DMS79 (cell line): ENCODE data around the gene LARP4B.
A peak's percentile ranks its signal among the peaks of the same experiment; 100 is the strongest.
"Not testable (repeated sequence)": the region's sequence is repeated elsewhere in the genome, so short reads cannot be mapped to it uniquely, and the experiment has no call there.

Source experiments
- DNase-seq: peaks from one replicate; lab custom pipeline; 2025; lab: John Stamatoyannopoulos, UW

LARP4B gene

DNA sequence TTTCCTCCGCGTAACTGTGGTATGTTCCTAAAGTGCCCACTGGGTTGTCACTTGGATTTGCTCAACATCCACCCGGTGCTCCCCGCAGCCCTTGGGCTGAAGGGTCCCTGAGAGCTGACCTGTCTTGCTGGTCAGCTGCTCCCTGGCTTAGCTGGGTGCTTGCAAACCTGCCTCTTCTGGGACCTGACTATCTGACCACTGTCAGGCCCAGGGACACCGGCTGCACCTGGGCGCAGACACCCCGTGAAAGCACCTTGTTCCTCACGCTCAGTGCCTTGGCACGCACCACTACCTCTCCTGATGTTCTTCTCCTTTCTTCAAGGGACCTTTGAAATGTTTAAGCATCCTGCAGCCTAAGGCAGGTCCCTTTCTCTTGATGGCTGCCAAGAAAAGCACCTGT lies 26.6 kb upstream of the LARP4B start:
- no peak for DNase-seq

DNA sequence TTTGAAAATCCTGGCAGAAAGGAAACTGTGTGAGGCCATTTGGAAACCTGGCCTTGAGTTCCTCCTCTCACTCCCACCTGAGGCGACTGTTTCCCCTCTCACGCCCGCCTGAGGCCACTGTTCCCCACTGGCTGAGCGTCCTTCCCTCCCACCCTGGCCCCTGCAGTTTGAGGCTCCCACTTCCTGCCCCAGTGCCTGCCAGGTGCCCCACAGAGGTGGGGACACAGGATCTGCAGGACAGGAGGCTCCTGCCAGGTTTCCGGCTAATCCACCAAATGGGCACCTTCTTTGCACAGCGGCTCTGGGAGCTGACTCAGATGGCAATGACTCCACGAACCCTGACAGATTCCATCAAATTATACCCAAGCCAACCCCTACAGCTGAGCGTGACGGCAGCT lies 24.3 kb upstream of the LARP4B start:
- no peak for DNase-seq

DNA sequence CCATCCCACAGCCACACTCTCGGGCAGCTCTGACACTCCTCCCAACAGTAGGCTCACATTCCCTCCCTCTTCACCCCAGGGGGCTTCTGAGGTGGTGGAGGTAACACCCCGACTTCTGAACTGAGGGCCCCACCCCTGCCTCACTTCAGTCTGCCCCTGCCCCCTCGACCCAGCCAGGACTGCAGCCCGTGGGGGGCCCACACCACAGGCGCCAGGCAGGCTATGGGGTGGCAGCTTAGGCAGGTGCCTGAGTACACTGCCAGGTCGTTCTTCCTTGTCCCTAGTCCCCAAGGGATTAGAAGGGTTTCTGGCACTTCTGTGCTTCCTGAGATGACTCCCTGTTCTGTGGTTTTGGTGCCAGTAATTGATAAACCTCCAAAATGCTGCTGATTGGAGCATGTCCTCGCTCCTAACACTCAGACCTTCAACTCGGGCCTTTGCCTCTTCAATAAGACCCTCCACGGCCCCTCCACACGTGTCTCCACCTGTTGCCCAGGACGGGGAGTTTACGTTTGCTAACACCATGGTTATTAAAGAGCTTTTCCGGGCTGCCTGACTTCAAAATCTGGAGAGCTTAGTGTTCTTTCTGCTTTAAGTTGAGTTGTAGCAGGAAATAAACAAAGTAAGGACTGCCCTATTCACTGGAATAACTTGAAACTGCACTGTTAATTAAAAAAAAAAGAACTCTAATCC lies 23.8 kb upstream of the LARP4B start:
- peak; percentile 73 for DNase-seq

DNA sequence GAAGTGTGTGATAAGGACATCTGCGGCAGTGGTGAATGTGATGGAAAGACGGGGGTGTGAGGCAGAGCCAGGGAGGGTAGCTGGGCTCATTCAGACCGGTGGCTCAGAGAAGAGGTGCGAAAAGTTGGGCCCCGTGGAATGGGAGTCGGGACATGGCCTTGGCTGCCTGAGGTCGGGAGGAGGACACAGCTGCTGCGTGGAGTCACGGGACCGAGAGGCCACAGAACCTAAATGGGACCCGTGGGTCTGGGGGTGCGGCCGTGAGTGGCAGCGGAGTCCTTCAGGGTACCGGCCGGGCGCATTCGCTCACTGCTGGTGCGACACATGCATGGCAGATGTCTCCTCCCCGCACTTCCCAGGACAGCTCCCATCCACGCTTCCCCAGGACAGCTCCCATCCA lies 22.9 kb upstream of the LARP4B start:
- no peak for DNase-seq

DNA sequence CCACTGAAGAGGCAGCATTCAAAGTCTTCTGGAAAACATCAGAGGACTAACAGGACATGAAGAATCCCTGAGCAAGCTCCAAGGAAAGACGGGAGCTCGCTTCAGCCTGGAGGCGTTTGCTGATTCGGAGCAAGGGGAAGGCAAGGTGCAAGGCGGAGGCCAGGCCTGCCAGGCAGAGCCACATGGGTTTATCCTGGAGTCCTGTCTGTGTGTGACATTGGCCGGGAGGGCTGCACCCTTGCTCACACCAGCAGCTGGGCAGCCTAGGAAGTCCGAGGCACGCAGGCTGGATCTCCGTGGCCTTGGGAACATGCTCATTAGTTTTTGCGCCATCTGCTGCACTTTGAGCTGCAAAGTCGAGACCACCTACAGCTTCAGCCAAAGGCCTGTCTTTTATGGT lies 22.3 kb upstream of the LARP4B start:
- DNase-seq: no peak

DNA sequence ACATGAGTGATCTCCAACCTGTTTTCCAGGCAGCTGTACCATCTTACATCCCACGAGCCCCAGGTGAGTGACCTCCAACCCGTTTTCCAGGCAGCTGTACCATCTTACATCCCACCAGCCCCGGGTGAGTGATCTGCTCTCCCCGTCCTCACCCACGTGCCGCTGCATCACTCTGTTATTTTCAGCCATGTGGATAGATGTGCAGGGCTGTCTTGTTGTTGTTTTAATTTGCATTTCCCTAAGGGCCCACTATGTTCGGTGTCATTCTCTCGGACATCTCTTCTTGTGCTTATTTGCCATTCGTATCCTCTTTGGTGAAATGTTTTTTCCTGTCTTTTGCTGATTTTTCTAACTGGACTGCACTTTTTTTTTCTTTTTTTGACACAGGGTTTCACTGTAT lies 17.9 kb upstream of the LARP4B start:
- DNase-seq: no peak

GRCh38 chr10:948347-948746 lies 16.8 kb upstream of the LARP4B start:
- no peak for DNase-seq

- no peak for DNase-seq
Measured at GRCh38 chr10:947881-948280, 16.4 kb upstream of the LARP4B start.

- DNase-seq: no peak
Measured at GRCh38 chr10:947051-947450, 15.5 kb upstream of the LARP4B start.

DNA sequence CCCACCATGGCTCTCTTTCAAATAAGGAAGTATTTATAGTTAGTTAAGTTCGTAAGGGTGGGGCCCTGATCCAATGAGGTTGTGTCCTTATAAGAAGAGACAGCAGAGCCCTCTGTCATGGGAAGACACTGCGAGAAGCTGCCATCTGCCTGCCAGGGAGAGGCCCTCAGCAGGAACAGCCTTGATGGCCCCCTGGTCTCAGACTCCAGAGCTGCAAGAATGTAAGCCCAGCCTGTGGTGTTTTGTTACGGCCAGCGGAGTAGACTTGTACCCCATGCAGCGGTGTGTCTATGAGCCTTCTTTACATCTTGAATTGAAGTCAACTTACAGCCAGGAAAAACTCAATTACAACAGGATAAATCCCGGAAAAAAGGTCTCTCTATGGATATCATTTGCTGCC lies 14.3 kb upstream of the LARP4B start:
- DNase-seq: no peak

DNA sequence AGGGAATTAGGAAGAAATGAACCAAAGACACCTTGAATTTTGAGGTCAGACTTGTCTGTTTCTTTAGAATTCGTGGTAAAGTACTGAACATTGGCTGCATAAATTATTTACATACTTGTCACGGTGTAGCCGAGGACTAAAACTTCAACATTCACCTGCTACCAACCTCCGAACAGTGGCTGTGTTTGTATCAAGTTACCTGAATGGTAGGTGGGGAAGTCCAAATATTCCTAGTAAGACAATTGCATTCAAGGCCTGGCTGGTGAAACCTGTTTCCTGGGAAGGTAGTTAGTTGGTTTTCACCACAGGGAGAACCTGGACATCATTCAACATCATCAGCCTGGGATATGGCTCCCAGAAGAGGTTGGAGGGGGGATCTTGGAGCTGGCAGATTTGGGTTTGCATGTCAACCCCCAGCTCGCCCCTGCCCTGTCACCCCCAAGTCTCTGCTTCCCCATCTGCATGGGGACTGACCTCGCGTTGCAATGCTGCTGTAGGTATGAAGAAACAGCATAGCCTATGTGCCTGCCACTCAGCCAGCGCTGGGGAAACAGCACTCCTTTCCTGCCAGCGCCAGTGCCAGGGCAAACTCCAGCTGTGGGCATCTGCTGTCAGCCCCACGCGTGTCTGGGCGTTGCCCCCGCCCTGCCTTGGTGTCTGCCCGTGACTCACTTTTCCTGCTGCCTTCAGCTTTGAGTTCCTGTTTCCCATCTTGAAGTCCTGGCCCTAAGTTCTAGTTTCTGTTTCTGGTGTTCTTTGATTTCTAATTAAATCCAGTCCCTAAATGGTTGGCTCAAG lies 12.7 kb upstream of the LARP4B start:
- no peak for DNase-seq

- no peak for DNase-seq
Measured at GRCh38 chr10:943334-944033, 12.0 kb upstream of the LARP4B start.

DNA sequence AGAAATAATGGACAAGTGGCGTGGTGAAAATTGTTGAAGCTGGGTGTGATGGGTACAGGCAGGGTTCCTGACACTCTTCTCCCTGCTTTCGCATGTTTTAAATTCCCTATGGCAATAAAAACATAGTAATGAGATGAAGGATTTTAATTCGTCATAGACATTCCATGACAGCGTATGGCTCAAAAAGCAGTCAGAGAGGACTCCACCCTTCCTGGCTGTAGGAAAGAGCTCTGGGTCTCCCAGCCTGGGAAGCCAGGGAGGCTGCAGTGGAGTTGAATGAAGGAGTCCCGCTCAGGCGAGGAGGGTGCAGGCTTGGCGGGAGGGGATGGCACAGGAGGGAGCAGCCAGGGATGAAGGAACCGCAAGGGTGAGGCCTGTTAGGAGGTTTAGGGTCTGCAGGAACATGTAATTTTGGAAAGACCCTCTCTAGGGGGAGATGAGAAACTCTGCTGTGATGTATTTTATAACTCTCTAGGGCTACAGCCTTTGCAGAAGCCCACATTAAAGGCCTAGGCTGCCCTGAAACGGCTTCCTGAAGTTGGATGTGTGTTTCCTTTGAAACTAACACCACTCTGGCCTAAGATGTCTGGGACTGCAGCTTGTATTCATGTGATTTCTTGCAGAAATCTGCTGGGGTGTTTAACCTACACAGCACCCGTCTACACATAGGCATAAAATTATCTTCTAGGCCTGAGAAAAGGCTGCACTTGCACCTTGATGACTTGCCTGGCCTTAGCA lies 7.6 kb upstream of the LARP4B start:
- no peak for DNase-seq

GRCh38 chr10:934746-935406 lies 3.4 kb upstream of the LARP4B start:
- DNase-seq: no peak

DNA sequence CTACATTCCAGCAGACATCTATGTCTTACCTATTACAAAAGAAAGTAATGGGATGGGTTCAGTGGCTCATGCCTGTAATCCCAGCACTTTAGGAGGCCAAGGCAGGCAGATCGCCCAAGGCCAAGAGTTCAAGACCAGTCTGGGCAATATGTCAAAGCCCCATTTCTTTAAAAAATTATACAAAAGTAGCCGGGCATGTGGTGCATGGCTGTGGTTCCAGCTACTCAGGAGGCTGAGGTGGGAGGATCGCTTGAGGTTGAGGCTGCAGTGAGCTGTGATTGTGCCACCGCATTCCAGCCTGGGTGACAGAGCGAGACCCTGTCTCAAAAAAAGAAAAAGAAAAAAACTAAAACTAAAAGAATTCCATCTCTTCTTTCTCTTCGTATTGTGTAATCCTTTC lies 2.7 kb upstream of the LARP4B start:
- DNase-seq: not testable (repeated sequence)

- DNase-seq: no peak
Measured at GRCh38 chr10:932589-932988, 1.1 kb upstream of the LARP4B start.

DNA sequence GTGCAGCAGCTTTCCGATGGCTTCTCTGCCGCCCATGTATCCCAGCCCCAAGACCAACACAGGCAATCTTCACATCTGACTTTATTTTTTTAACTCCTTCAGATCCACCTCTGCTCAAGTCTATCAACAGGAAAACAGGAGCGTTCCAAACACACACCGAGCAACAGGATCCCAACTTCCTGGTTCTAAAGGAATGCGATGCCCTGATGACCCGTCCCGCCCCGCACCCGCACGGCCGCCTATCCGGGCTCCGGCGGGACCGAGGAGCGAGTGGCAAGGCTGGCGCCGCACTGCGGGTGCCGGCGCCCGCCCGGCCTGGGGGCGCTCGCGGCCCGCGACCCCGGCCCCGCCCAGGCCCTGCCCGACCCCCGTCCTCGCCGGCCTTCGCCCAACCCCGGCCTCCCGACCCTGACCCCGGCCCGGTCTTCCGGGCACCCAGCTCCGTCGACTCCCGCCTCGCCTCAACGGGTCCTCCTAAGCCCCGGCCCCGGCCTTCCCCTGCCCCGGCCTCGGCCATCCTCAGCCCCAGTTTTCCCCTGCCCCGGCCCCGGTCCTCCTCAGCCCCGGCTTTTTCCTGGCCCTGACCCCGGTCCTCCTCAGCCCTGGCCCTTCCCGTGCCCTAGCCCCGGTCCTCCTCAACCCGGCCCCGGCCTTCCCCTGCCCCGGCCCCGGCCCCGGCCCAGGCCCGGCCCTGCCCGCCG lies 730 bp downstream of the LARP4B start:
- DNase-seq: no peak

GRCh38 chr10:929960-930624 lies 1.4 kb downstream of the LARP4B start:
- no peak for DNase-seq

DNA sequence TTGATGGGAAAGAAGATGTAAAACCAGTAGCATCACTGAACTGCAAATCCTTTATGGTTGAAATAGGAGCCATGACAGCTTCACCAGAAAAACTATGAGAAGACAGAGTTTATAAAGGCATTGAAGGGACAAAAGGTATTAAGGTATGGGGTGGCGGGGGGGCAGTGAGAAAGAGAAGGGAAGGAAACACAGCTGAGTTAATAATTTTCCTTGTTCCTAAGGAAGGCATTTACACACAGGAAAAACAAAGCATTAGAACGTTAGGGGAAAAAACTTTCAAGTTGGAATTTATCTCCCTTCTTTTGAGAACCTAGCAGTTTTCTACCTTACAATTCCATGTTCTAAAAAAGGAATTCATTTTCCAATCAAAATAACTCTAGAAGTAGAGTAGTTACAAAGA lies 4.4 kb downstream of the LARP4B start:
- no peak for DNase-seq

- DNase-seq: no peak
Measured at GRCh38 chr10:926075-926698, 5.3 kb downstream of the LARP4B start.
